Progenitor cell of endocrine pancreas (in vitro differentiated cells): Measurements from ENCODE around the gene ERBB4. TPM values are rescaled to one million over a fixed set of nuclear protein-coding genes. Genes with fewer than 3 reads are reported as not detected.

ENCODE experiments used
- DNase-seq: peaks from one replicate; pipeline ENCODE4 v3.0.0; 2021; ENCODE audit warnings: low spot score; ENCODE audit not compliant: unreplicated experiment
- H3K27ac Mint-ChIP-seq: 2 replicates; pipeline ENCODE4 v1.8.0; 2021; ENCODE audit warnings: mild to moderate bottlenecking, moderate library complexity, mixed read lengths
- H3K27me3 Mint-ChIP-seq: 2 replicates; pipeline ENCODE4 v1.8.0; 2021; ENCODE audit warnings: mixed read lengths
- H3K36me3 Mint-ChIP-seq: 2 replicates; pipeline ENCODE4 v1.8.0; 2022; ENCODE audit warnings: mixed read lengths; ENCODE audit not compliant: insufficient read depth
- H3K4me1 Mint-ChIP-seq: 2 replicates; pipeline ENCODE4 v1.8.0; 2021; ENCODE audit warnings: low read depth, mixed read lengths
- H3K4me3 Mint-ChIP-seq: 2 replicates; pipeline ENCODE4 v1.8.0; 2021; ENCODE audit warnings: low read depth, mild to moderate bottlenecking, moderate library complexity, mixed read lengths
- H3K9me3 Mint-ChIP-seq: 2 replicates; pipeline ENCODE4 v1.8.0; 2021; ENCODE audit warnings: low read depth, mixed read lengths
- CTCF ChIP-seq: fragments of 200-600 bp; sonication (generic); IDR thresholded peaks from one replicate; pipeline ENCODE4 v1.5.0; 2021; ENCODE audit warnings: antibody characterized with exemption, mild to moderate bottlenecking; ENCODE audit not compliant: unreplicated experiment
- total RNA-seq: library from RNA; stranded (reverse); gene quantifications from 2 replicates; pipeline ENCODE4 v1.2.1, GENCODE V29; 2021

Gene ERBB4
- total RNA-seq, 1 donor from 2014 or later, result 43.8 TPM

DNA sequence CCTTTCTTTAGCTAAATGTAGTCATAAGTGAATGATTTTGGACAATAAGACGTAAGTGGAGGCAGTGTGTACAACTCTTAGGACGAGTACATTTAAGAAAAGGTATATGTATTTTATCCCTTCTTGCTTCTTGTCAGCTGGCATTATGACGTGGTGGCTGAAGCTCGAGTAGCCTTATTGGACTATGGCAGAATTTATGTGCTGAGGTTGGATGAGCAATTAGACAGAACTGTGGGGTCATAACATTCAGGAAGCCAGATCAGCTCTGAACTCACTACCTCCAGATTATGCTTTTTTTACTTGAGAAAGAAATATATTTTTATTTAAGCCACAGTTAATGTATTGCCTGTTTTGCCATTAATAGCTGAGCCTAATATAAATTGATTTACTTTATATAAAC lies 661.5 kb downstream of the ERBB4 start:
- DNase-seq, result no peak
- Mint-ChIP-seq H3K4me1 (no peaks in the 10 kb centered on the region), H3K4me3 (no peak overlapping the region), H3K27ac (no peak overlapping the region), H3K36me3 (no peaks in the 10 kb centered on the region), H3K9me3 (peaks cover 6% of the 10 kb centered on the region), H3K27me3 (no peaks in the 10 kb centered on the region)
- no peak for TF ChIP-seq CTCF

DNA sequence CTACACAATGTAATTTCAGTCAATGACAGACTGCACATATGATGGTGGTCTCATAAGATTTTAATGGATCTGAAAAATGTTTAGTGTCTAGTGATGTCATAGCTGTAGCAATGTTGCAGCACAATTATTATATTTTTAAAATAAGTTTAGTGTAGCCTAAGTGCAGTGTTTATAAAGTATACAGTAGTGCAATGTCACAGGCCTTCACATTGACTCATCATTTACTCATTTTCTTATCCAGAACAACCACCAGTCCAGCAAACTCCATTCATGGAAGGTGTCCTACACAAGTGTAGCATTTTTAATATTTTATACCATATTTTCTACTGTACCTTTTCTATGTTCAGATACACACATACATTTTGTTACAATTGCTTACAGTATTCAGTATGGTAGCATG lies 663.1 kb downstream of the ERBB4 start:
- no peaks in the 10 kb centered on the region for H3K36me3 Mint-ChIP-seq
- no peak overlapping the region for H3K27ac Mint-ChIP-seq
- no peak for DNase-seq
- no peak for TF ChIP-seq CTCF
- no peaks in the 10 kb centered on the region for H3K4me1 Mint-ChIP-seq
- H3K4me3 Mint-ChIP-seq, result no peak overlapping the region
- no peaks in the 10 kb centered on the region for H3K27me3 Mint-ChIP-seq
- H3K9me3 Mint-ChIP-seq, result no peaks in the 10 kb centered on the region

DNA sequence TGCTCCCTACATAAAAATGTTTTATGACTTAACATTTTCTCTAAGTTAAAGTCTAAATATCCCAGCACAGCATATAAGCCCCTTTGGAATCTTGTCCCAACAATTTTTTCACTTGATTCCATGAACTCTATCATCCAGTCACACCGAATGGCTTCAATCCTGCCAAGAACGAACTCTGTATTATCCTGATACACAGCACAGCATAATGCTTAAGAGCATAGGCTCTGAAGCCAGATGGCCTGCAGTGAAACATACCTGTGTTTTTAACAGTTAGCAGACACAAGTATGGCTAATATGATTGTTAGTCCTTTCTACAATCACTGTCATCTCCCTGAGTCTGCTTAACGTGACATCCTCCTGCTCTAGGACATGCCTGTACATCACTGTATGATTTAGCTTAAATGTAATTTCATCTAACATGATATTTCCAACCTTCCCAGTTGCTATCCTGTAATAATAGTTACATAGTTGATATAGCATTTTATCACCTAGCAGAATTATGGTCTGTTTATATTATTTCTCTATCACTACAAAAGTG lies 669.5 kb downstream of the ERBB4 start:
- Mint-ChIP-seq H3K36me3 (no peaks in the 10 kb centered on the region), H3K27ac (no peak overlapping the region), H3K4me1 (no peaks in the 10 kb centered on the region), H3K9me3 (peaks cover 3% of the 10 kb centered on the region), H3K27me3 (no peaks in the 10 kb centered on the region), H3K4me3 (no peak overlapping the region)
- TF ChIP-seq CTCF, result no peak
- DNase-seq, result no peak

DNA sequence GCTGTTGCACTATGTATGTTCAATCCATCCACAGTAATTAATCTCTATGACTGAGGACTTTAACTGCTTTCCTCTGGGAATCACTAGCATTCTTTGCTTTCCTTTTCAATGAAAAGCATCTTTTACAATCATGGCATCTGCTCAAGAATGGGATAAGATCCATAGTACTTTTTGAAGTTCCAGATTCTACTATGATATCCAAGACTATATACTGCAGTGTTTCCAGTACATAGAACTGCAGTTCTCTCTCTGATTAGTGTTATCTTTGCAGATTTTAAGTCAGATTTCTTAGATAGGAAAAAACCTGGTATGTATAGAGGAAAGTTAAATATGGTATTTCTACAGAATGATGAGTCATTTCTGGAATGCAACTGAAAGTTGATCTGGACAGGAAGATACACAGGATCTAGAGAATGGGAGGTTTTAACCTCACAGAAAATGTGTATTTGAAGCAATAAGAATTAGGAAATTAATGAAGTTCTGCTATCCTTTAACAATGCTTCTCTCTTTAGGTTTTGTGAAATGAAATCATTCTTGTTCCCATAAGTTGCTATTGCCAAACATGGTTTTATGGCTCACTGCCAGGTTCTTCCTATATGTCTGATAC lies 670.7 kb downstream of the ERBB4 start:
- H3K9me3 Mint-ChIP-seq, result peaks cover 8% of the 10 kb centered on the region
- no peak for TF ChIP-seq CTCF
- H3K27ac Mint-ChIP-seq, result no peak overlapping the region
- DNase-seq, result no peak
- no peak overlapping the region for H3K4me3 Mint-ChIP-seq
- H3K36me3 Mint-ChIP-seq, result no peaks in the 10 kb centered on the region
- no peaks in the 10 kb centered on the region for H3K4me1 Mint-ChIP-seq
- H3K27me3 Mint-ChIP-seq, result no peaks in the 10 kb centered on the region

- Mint-ChIP-seq H3K36me3 (no peaks in the 10 kb centered on the region), H3K9me3 (peaks cover 11% of the 10 kb centered on the region), H3K4me1 (peaks cover 6% of the 10 kb centered on the region), H3K27me3 (no peaks in the 10 kb centered on the region), H3K4me3 (no peak overlapping the region), H3K27ac (no peak overlapping the region)
- no peak for DNase-seq
- TF ChIP-seq CTCF, result no peak
Measured at GRCh38 chr2:211864328-211864727, 674.3 kb downstream of the ERBB4 start.
